Brain microvascular endothelial cell (primary cell): ENCODE data around the gene RDX.

ENCODE experiments used
- DNase-seq: peaks from one replicate; pipeline ENCODE4 v3.0.0-alpha.2; 2020
- H3K27ac ChIP-seq: fragments of 250-450 bp; sonication (Bioruptor Pico); 2 replicates; pipeline ENCODE4 v1.5.1; 2020; ENCODE audit warnings: mild to moderate bottlenecking, moderate library complexity
- H3K27me3 ChIP-seq: fragments of 250-450 bp; sonication (Bioruptor Pico); replicated peaks from 2 replicates; pipeline ENCODE4 v1.5.1; 2020; ENCODE audit warnings: mild to moderate bottlenecking
- H3K36me3 ChIP-seq: fragments of 250-450 bp; sonication (Bioruptor Pico); replicated peaks from 2 replicates; pipeline ENCODE4 v1.5.1; 2020; ENCODE audit warnings: mild to moderate bottlenecking
- H3K4me3 ChIP-seq: 2 replicates; pipeline ENCODE4 v1.5.1; 2011; ENCODE audit warnings: low read depth, mild to moderate bottlenecking, control low read depth, low read length, moderate library complexity
- CTCF ChIP-seq: IDR thresholded peaks from 2 replicates; pipeline ENCODE4 v1.5.1; 2011; ENCODE audit warnings: low read depth, mild to moderate bottlenecking, moderate library complexity, low read length, control low read depth, inconsistent platforms; ENCODE audit errors: missing control alignments
- in situ Hi-C: cut with HindIII; loops from 2 replicates; pipeline ENCODE4 v1.10.0; 2017; ENCODE audit warnings: low sequenced_read_pairs, low pct_ligation_motif_present

Gene RDX

GRCh38 chr11:110279881-110280280 is 16.5 kb downstream of the RDX start:
- H3K27ac ChIP-seq = no peak overlapping the region
- no peak for DNase-seq
- H3K4me3 ChIP-seq = no peak overlapping the region
- H3K27me3 ChIP-seq = no peaks in the 10 kb centered on the region
- in situ Hi-C loops = no loop called here
- H3K36me3 ChIP-seq = peaks cover 2% of the 10 kb centered on the region
- no peak for TF ChIP-seq CTCF

GRCh38 chr11:110272919-110273318 is 23.5 kb downstream of the RDX start:
- H3K4me3 ChIP-seq = no peak overlapping the region
- in situ Hi-C loops = no loop called here
- H3K27ac ChIP-seq = no peak overlapping the region
- no peaks in the 10 kb centered on the region for H3K27me3 ChIP-seq
- no peak for DNase-seq
- no peak for TF ChIP-seq CTCF
- peaks cover 10% of the 10 kb centered on the region for H3K36me3 ChIP-seq

DNA sequence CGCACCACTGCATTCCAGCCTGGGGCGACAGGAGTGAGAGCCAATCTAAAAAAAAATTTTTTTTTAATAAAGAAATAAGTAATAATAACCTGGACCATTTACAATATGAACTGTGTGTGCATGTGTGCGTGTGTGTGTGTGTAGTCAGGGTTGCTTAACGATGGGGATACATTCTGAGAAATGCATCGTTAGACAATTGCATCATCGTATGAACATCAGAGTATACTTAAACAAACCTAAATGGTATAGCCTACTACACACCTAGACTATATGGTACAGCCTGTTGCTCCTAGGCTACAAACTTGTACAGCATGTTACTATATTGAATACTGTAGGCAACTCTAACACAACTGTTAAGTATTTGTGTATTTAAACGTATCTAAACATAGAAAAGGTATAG is 26.4 kb downstream of the RDX start:
- Histone ChIP-seq H3K4me3 (no peak overlapping the region), H3K27me3 (no peaks in the 10 kb centered on the region), H3K27ac (no peak overlapping the region), H3K36me3 (peaks cover 10% of the 10 kb centered on the region)
- TF ChIP-seq CTCF = no peak
- in situ Hi-C loops = no loop called here
- no peak for DNase-seq

DNA sequence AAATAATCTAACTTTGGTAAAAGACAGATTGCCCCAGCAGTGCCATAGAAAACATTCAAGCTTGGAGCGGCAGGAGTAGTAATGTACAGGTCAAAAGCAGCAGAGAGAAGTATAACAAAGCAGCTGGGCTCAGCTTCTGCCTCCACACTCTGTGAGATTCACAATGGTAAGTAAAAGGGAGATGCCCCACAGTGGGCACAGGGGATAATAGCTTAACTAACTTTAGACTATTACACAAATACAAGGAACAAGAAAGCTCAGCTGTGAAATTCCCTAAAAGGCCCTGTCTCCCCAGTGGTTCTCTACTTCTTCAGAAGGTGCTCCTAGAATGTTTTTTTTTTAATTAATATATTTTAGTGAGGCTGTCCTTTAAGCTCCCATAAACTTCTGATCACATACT is 28.0 kb downstream of the RDX start:
- H3K27me3 ChIP-seq = no peaks in the 10 kb centered on the region
- no peak overlapping the region for H3K27ac ChIP-seq
- in situ Hi-C loops = no loop called here
- no peak for TF ChIP-seq CTCF
- H3K36me3 ChIP-seq = peaks cover 10% of the 10 kb centered on the region
- no peak for DNase-seq
- no peak overlapping the region for H3K4me3 ChIP-seq

GRCh38 chr11:110262072-110262403 is 34.4 kb downstream of the RDX start:
- TF ChIP-seq CTCF = no peak
- Histone ChIP-seq H3K27ac (peak overlapping the region; percentile 66), H3K4me3 (no peak overlapping the region), H3K36me3 (peaks cover 7% of the 10 kb centered on the region), H3K27me3 (no peaks in the 10 kb centered on the region)
- DNase-seq = no peak
- in situ Hi-C loops = no loop called here

- TF ChIP-seq CTCF = no peak
- H3K27ac ChIP-seq = peak overlapping the region; percentile 66
- H3K4me3 ChIP-seq = no peak overlapping the region
- peaks cover 7% of the 10 kb centered on the region for H3K36me3 ChIP-seq
- no peak for DNase-seq
- no peaks in the 10 kb centered on the region for H3K27me3 ChIP-seq
- in situ Hi-C loops = no loop called here
These were observed 35.0 kb downstream of the RDX start for GRCh38 chr11:110261195-110262071.
